Endothelial cell of umbilical vein (primary cell): ENCODE data around the gene CCDC14.

Experiments
- FOS ChIP-seq: IDR thresholded peaks from 2 replicates; pipeline ENCODE4 v1.6.1; 2011; ENCODE audit warnings: mild to moderate bottlenecking, low read length, moderate library complexity, borderline replicate concordance; ENCODE audit not compliant: insufficient read depth
- MYC ChIP-seq: IDR thresholded peaks from one replicate; pipeline ENCODE4 v1.6.1; 2011; ENCODE audit warnings: mild to moderate bottlenecking, low read depth, low read length
- TF ChIP-seq, protein P1 (sequence below), 2 donors: IDR thresholded peaks; 1 replicate in 1 of 2; 2 replicates in 1 of 2; pipeline ENCODE4 v1.5.1; 2011; ENCODE audit warnings: low read length in 2 of 2, mild to moderate bottlenecking in 2 of 2, moderate library complexity in 2 of 2, control low read depth in 1 of 2, inconsistent platforms in 1 of 2, low read depth in 1 of 2; ENCODE audit not compliant: insufficient read depth in 1 of 2; ENCODE audit errors: extremely low read depth in 1 of 2

DNA sequence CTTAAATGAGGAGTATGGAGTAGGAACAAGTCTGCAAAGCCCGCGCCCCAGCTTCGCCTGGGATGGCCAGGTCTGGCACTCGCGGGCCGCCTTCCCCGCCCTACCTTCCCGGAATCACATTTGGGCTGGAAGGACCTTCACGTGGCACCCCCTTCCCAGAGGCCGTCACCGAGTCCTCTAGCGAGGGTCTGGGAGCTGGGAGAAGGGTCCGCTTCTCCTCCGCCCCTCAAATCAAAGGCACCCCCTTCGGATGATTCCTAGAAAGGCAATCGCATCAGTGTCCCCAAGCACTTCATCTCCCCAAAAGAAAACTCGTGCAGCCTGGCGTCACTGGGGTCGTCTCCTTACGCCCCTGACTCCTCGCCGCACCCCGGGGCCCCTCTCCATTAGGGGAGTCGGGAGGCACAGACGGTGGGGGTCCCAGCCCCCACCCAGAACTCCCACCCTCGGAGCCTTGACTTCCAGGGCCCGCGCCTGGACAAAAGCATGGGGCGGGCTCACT is 77.3 kb downstream of the CCDC14 start:
- TF ChIP-seq, protein P1, sequence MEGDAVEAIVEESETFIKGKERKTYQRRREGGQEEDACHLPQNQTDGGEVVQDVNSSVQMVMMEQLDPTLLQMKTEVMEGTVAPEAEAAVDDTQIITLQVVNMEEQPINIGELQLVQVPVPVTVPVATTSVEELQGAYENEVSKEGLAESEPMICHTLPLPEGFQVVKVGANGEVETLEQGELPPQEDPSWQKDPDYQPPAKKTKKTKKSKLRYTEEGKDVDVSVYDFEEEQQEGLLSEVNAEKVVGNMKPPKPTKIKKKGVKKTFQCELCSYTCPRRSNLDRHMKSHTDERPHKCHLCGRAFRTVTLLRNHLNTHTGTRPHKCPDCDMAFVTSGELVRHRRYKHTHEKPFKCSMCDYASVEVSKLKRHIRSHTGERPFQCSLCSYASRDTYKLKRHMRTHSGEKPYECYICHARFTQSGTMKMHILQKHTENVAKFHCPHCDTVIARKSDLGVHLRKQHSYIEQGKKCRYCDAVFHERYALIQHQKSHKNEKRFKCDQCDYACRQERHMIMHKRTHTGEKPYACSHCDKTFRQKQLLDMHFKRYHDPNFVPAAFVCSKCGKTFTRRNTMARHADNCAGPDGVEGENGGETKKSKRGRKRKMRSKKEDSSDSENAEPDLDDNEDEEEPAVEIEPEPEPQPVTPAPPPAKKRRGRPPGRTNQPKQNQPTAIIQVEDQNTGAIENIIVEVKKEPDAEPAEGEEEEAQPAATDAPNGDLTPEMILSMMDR (IDR thresholded peaks at IDR 0.05; ENCODE audit: extremely low read depth in 1 of 2, insufficient read depth in 1 of 2, low read depth in 1 of 2, low read length in 2 of 2), result no peak
- TF ChIP-seq FOS (no peak), MYC (no peak)
